Measurements from ENCODE around the gene SLC2A8.
A peak's percentile ranks its signal among the peaks of the same experiment; 100 is the strongest.

Gene SLC2A8

DNA sequence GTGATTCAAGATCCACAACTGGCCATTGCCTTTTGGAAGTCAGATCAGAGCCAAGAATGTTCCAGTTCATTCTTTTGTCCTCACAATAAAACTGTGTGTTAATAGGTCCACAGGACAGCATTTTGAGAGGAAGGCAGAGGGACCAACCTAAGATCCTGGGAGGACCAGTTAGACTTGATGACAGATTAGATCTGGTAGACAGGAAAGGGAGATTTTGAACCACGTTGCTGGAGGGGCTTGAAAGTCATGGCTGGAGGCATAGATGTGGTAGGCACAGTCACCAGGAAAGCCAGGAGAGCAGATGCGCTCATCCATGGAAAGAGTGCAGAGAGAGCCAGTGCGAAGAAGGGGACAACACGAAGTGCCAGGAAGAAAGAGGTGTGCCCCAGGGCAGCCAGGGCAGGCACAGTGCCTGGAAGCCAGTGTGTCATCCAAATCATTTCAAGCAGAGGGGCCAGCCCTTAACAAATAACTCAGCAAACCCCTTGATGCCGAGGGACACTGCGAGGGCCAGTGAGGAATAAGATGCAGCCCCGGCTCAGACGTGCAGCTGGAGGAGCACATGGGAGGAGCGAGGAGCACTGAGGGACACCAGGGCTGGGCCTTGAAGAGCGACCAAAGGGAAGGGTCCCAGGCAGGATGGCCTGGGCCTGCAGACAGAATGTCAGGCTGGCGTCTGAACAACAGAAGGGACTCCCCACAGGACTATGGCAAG, 12.8 kb upstream of the SLC2A8 start:
- no peak for DNase-seq

DNA sequence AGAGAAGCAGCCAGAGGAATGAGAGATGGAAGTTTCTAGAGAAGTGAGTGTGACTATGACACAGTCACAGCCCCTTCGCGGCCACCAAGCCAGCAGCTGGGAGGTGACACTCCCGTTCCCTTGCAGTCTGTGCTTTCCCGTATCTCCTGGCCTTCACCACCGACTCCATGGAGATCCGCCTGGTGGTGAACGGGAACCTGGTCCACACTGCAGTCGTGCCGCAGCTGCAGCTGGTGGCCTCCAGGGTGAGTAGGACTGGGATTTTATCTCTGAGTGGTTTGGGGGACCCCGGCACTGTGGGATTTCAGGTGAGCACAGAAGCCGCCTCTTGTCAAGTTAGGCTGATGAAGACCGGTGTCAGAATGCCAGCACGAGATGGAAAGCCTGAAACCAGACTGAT, 12.1 kb upstream of the SLC2A8 start:
- no peak for DNase-seq

DNA sequence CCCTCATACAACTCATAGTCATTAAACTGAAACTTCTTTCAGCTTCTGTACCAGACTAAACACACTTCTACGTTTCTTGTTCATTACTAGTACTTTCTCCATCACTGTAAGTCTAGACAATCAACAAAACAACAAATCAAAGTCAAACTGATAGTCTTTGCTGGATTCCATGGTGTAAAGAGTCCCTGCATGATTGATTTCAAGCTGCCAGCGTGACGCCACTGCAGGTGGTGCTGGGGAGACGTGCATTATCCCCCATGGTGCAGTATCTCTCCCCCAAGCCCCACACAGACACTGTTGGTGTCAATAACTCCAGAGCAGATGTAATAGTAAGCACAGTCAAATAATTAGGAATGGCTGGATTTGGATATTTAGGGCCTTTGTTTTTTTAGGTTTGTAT, 10.7 kb upstream of the SLC2A8 start:
- DNase-seq = no peak

DNA sequence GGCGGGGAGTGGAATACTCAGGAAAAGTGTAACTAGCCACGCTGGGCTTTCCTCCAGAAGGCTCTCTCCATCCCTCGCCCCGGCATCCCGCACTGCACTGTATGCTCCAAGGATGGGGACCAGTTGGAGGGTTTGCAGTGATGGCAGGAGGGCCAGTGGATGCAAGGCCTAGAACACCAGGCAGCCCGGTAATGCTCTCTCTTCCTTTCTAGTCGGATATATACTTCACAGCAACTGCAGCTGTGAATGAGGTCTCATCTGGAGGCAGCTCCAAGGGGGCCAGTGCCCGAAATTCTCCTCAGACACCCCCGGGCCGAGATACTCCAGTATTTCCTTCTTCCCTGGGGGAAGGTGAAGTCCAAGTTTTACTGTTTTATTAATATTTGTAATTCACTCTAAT, 10.0 kb upstream of the SLC2A8 start:
- no peak for DNase-seq

DNA sequence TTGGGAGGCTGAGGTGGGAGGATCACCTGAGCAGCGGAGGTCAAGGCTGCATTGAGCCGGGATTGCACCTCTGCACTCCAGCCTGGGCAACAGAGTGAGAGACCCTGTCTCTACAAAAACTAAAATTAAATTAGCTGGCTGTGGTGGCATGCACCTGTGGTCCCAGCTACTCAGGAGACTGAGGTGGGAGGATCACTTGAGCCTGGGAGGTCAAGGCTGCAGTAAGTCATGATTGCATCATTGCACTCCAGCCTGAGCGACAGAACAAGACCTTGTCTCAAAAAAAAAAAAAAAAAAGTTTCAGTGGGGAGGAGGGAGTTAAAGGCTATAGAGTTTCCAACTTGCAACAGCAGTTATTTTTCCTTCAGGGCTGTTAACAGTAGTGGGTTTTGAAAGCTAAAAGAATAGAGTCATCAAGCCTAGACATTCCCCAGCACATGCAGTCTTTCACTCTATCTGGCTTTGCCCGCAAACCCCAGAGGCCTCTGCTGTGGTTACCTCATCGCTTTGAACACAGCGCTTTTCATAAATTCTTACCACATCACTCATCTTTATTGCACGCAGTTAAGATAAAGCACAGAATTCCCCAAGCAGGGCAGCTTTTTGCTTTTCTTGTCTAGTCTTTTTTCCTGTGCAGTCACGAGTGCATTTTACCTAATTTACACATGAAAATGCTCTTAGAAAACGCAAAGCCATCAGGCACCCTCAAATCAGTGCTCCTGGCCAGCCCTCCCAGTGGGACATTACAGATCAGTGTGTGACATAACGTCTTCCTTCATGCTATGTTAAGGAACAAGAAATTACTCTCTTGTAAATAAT, 8.7 kb upstream of the SLC2A8 start:
- DNase-seq = peak; percentile 97

DNA sequence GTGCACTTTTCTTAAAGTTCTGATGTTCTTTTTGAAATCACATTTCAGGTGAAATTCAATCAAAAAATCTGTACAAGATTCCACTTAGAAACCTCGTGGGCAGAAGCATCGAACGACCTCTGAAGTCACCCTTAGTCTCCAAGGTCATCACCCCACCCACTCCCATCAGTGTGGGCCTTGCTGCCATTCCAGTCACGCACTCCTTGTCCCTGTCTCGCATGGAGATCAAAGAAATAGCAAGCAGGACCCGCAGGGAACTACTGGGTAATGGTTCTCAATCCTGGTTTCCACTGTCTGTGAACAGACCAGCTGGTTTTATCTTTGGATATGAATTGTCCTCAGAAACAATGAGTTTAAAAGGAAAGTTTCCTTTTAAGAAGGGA, 8.1 kb upstream of the SLC2A8 start:
- peak; percentile 89 for DNase-seq

DNA sequence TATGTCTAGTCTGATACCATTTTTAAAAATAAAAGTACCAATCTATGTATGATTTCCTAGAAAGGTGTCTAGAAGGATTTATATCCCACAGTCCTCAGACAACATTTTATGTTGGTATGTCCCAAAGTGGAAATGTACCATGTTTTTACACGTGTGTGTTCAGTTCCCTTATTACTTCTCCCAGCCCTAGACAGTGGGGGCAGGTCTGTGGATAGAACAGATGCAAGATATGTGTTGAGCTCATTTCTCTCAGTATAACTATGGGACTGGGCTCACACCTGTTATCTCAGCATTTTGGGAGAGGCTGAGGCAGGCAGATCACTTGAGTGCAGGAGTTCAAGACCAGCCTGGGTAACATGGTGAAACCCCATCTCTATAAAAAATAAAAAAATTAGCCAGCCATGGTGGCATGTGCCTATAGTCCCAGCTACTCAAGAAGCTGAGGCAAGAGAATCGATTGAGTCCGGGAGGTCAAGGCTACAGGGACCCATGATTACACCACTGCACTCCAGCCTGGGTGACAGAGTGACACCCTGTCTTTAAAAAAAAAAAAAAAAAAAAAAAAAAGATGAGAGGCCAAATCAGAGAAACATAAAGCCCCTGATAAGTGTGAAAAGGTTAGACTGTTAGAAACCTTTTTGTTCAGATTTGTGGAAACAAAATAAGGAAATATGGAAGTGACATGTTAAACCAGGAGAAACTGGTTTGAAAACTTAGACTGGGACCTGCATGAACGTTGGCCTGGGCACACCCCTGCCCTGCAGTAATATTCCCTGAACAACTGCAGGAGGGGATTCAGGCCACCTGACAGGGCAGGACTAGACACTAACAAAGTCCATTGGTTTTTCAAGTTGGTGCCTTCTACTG, 7.4 kb upstream of the SLC2A8 start:
- no peak for DNase-seq

DNA sequence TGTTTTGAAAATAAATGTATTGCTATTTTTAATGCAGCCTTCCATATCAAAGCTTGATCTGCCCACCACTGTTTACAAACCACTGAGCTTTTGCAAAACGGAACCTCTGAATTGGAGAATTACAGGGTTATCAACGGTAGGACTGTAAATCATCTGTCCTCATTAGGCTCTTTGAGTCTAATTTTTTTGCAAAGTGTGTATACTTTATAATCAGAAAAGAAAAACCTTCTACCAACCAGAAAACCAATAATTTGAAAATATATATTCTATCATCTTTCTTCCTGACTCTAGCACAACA, 6.8 kb upstream of the SLC2A8 start:
- no peak for DNase-seq

DNA sequence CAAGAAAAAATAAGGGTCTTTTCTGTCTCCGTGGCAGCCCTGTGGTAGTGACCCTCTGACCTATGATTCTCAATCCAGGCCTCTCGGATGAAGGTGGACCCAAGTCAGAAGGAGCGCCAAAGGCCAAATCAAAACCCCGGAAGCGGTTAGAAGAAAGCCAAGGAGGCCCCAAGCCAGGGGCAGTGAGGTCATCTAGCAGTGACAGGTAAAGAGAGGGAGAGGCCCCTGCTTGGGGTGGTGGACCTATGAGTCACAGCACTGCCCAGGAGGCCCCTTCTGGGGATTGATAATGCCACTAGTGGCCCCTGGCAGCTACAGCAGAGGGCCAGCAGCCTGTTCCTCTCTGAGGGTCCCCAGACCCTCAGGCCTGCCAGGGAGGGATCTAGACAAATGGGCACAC, 6.4 kb upstream of the SLC2A8 start:
- peak; percentile 86 for DNase-seq

DNA sequence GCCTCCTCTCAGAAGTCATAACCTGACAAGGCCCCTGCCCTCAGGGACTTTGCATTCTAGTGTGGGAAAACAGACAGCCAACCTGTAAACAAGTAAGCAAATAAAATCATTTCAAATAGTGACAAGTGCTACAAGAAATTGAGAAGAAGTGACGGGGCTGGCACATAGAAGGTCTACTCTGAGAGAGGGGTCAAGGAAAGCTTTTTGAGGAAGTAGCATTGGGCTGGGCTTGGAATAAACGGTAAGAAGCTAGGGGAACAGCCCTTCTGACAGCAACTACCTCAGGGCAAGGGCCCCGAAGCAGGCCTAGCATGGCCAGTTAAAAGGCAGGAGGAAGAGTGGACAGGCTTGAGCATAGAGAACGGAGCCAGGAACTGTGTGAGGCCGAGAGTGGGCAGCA, 4.8 kb upstream of the SLC2A8 start:
- no peak for DNase-seq

DNA sequence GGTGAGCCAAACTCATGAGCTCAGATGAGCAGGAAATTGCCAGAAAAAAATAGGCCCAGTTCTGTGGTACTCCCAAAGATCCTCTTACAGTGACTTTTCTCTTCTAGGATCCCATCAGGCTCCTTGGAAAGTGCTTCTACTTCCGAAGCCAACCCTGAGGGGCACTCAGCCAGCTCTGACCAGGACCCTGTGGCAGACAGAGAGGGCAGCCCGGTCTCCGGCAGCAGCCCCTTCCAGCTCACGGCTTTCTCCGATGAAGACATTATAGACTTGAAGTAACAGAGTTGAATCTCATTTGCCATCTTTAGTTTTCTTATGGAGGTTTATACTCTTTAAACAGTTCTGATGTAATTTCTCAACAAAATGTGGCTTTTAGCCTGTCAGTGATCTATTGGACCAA, 4.0 kb upstream of the SLC2A8 start:
- DNase-seq = no peak

DNA sequence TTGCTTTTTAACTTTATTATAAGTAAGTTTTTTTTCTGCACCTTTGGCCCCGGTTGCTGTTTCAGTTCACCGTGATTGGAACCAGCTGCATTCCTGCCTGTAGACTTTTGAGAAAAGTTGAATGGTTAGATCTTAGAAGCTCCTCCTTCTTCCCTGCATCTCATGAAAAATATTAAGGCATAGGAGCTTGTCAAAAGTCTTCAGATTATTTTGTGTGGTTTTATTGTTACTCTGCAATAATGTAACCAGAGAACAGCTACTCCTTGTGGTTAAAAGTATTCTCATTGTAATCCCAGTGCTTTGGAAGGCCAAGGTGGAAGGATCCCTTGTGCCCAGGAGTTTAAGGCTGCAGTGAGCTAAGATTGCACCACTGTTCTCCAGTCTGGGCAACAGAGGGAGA, 3.3 kb upstream of the SLC2A8 start:
- DNase-seq = no peak

DNA sequence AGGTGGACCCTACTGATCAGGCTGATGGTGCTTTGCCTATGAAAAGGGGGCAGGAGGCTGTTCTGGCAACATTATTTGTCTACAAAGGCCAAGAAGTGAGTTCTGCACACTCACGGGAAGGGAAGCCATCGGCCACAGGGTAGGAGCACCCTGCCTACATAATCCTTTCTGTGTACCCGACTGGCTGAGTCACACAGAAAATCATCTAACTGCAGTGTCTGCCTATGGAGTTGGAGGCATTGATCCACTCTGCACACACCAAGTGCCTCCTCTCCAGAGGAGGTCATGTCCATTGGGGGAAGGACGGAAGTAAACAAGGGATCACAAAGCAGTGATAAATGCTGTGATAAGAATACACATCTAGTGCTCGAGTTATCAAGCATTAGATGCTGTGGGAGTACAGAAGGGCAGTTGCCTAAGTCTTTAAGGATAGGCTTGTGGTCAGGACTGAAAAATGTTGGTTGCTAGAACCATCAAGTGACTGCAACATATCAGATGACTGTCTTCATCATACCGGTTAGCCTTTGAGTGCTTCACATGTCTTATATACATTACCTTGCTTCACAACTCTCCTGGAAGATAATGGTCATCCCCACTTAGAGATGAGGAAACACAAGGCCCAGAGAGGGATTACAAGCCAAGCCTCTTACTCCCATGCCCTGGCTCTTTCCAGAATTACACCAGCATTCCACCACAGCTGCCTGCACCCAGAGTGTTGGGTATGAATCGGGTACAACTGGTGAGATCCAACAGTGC, 1.3 kb upstream of the SLC2A8 start:
- no peak for DNase-seq

DNA sequence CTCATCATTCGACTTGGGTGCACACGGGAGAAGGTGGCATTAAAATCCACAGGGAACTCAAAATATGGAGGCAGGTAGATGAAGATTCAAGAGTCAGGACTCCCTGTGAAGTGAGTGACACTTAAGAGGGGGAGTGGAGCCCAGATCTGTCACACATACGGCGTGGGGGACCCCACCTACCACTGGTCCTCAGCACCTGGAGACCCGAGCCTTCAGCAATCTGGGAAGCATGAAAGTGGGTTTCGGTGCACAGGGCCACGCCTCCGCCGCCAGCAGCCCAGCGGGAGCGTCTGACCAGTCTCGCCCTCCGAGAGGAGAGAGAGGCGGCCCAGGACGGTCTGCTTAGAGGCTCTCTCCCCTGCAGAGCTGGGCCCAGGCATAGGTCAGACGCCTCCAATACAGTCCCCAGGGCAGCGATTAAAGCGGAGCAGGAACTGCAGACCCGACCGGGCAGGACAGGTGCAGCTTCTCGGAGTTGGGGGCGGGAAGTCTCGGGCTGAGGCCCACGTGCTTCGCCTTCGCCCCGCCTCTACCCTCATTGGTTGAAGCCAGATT, 639 bp upstream of the SLC2A8 start:
- no peak for DNase-seq

DNA sequence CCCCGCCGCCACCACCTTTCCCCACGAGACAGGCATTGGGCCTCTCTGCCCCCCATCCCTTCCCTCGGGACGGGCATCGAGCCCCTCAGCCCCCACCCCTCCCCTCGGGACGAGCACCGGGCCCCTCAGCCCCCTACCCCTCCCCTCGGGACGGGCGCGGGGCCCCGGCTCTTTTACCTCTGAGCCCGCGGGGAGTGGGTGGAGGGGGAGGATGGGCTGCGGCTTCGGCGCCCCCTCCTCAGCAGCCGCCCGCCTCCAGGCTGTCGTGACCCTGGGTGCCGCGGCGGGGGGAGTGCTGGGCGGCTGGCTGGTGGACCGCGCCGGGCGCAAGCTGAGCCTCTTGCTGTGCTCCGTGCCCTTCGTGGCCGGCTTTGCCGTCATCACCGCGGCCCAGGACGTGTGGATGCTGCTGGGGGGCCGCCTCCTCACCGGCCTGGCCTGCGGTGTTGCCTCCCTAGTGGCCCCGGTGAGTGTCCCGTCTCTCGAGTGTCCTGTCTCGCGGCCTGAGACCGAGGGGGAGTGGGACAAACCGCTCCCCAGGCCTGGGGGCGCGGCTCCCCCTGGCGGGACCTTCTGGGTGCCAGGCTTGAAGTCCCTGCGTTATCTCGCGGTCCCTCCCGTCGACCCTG, 791 bp downstream of the SLC2A8 start:
- peak; percentile 77 for DNase-seq

DNA sequence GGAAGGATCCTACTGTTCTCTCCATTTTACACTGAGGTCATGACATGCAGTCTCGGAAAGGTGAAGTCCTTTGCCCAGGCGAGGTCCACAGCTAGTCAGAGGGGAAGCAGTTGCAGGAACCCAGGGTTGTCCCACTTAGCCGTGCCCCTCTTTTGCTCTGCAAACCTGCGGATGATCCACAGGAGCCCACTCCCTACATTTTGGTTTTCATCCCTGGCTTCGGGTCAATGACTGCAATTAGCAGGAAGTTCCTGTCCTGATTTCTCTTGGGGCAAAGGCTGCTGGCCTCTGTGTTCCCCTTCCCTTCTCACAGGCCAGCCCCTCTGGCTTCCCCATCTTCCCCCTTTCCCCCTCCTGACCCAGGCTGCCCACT, 1.3 kb downstream of the SLC2A8 start:
- no peak for DNase-seq

DNA sequence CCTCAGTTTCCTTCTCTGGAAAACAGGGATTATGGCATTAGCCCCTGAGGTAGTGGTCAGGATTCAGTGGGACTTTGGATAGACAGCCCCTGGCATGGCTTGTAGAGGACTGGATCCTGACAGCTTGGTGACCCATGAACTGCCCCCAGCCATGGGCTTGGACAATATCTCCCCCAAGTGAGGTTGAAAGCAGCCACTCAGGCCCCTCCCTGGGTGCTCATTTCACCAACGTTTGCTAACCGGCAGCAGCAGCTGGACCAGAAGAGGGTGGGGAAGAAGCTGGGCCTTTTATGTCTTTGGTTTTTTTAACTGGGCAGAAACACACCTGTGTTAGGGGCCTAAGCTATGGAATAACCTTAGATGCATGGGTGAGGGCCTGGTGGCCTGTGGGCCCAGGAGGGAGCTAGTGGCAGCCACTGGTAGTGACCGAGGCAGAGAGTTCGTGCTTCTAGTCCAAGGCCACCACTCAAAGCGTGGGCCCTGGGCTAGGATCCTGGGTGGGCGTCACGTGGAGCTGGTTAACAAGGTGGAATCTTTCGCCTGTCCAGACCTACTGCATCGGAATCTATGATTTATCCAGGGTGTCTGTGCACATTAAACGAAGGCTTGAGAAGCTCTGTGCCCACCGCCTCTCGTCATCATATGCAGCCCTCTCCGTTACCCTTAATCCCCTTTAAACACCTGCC, 1.9 kb downstream of the SLC2A8 start:
- DNase-seq = no peak

DNA sequence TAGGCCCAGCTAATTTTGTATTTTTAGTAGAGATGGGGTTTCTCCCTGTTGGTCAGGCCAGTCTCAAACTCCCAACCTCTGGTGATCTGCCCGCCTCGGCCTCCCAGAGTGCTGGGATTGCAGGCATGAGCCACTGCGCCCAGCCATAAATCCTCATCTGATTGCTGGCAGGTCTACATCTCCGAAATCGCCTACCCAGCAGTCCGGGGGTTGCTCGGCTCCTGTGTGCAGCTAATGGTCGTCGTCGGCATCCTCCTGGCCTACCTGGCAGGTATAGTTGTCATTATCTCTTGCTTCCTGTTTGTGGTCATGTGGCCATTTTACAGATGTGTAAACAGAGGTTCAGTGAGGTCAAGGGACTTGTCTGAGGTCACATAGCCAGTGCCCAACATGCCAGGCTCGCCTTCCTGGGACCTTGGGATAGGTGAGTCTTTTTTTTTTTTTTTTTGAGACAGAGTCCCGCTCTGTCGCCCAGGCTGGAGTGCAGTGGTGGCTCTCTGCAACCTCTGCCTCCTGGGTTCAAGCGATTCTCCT, 2.8 kb downstream of the SLC2A8 start:
- no peak for DNase-seq

DNA sequence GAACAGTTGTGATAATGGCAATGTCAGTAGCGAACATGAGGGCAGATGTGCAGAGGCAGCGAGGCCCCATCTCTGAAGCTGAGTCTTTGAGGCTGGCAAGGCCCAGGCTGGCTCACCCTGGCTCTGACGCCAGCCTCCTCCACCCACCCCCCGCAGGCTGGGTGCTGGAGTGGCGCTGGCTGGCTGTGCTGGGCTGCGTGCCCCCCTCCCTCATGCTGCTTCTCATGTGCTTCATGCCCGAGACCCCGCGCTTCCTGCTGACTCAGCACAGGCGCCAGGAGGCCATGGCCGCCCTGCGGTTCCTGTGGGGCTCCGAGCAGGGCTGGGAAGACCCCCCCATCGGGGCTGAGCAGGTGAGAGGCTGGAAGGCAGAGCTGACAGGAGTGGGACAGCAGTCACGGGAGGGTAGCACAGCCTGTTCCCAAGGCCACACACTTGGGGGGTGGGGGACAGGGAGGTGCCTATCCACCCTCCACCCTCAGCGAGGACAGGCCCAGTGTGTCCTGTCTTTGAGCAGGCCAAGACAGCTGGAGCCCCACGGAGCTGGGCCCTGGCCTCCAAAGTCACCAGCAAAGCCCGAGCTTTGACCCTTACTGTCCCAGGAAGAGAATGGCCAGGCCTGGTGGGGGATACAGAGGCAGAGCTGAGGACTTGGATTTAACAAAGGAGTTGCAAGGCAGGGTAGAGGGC, 5.6 kb downstream of the SLC2A8 start:
- DNase-seq = no peak

DNA sequence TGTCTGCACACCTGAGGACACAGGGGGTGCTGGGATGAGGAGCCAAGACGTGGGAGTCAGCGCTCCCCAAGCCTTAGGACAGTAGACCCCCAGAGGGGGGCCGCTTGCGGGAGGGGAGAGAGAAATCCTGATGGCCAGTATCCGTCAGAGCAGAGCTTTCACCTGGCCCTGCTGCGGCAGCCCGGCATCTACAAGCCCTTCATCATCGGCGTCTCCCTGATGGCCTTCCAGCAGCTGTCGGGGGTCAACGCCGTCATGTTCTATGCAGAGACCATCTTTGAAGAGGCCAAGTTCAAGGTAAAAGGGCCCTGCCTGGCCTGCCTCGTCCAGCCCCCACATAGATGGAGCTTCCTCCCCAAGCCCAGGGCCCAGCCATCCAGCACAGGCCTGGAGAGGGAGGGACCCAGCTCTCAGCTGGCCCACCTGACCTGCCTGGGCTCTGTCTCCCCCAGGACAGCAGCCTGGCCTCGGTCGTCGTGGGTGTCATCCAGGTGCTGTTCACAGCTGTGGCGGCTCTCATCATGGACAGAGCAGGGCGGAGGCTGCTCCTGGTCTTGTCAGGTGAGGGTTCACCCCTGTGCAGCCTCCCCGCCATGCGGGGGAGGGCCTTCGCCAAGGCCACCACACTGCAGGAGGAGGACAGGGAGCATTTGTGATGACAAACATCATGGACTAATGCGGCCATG, 6.7 kb downstream of the SLC2A8 start:
- no peak for DNase-seq

Data from islet precursor cell (in vitro differentiated cells).